HS-27A (cell line): Measurements from ENCODE around the gene LIFR.

Experiments used
- DNase-seq: peaks from one replicate; pipeline ENCODE4 v3.0.0-alpha.2; 2012; ENCODE audit warnings: low read depth, missing footprints

The LIFR gene

DNA sequence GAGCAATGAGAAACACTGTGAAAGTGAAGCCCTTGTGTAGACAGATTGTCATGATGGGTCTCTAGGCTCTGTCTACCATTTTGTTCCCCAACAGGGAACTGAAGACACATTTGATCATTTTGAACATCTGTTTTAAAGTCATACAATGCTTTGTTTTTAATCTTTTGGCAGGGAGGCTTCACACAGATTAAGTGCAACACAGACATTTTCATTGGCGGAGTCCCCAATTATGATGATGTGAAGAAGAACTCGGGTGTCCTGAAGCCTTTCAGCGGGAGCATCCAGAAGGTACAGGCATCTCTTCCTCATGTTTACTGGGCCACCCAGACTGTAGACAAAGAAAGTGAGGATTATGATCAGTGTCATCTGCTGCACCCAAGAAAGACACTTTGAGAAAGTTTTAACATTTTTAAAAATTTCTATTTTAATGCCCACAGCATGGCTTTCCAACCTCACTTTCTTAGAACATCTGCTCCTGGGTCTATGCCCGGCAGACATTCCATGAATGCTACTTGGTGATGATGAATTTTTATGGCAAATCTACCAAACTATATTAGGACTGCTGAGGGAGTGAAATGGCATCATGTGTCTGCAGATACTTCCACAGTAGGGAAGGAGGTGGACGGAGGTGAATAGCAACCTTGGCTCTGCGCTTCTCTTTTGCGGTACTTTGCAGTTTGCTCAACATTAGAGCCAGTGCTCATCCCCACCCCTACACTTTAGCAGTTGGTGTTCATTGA is 121.3 kb downstream of the LIFR start:
- DNase-seq = no peak

DNA sequence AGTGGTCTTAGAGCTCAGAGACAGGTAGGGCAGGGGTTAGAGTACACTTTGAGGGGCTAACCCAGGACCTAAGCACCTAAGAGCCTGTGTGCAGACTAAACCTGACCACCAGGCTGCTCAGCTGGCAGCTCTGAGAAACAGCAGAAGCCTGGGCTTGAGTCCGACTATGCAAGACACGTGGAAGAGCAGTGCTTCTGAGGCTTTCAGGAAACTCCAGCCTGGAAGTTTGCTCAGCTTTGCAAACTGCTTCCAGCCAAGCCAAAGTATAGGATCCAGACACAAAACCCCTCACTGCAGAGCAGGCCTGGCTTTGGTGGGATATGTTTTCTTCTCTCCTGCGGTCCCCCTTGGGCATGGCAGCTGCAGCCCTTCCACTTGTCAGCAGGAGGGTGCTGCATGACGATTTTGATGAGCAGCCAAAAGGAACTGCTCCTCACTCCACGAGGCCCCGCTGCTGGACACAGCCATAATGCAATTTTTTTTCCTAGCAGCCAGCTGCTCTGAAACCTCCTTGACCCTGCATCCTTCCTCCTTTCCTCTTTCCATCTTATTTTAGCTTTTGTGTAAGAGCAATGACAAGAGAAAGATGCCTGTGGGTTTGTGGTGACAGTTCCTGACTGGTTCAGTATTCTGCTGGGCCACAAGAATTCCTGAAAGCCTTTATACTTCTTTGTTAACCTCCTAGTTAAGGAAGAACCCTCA is 123.1 kb downstream of the LIFR start:
- DNase-seq = no peak

DNA sequence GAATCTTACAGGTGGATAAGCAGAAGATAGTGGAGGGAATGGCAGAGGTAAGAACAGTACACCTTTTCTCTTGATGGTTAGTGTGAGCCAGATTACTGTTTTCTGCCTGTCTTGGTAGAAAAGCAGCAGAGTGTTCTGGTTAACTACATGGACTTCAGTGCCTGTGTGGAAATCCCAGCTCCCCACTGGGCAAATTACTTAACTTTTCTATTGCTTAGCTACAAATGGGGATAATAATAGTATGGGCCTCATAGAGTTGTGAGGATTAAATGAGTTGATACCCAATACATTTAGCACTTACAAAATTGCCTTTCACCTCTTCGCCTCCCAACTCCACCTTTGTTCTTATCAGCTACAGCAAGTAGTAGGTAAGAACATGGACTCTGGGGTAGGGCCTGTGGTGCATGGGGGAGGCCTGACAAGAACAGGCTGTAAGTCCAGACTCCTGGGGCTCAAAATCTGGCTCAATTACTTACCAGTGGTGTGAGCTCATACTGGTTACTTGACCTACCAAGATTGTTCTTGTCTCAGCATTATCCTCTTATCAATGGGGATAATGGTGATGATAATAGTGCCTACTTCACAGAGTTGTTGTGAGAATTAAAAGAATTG is 125.1 kb downstream of the LIFR start:
- no peak for DNase-seq

DNA sequence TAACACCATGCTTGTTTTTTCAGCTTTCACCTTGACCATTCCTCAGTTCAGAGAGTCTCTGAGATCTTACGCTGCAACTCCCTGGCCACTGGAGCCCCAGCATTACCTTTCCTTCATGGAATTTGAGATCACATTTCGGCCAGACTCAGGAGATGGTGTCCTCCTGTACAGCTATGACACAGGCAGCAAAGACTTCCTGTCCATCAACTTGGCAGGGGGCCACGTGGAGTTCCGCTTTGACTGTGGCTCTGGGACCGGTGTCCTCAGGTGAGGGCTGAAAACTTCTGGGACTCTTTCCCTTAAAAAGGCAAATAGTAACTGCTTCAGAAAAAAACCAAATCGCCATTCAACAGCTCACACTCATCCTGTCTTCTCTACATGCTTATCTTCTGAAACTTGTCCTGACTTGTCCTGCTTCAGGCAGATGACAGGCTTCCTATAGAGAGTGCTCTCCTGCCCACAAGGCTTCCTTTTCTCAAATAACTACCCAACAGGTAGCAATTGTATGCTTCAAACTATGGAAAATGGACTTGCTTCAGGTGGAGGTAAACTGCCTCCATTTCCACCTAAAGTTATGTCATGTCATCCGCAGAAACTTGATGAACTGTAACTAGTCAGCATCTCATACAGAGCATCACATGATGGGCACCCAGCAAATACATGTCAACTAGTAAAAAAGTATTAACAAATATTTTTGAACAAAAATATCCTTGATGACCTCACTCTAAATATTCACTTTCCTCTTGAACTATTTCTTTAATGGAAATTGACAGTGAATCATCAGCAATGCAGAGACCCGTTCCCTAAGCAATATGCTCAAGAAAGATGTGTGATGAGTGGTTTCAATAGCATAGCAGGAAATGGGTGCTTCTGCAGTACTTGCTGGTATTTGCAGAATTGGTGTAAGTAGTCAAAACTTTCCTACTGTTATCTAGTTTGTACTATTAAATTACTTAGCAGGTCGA is 129.2 kb downstream of the LIFR start:
- DNase-seq = no peak

DNA sequence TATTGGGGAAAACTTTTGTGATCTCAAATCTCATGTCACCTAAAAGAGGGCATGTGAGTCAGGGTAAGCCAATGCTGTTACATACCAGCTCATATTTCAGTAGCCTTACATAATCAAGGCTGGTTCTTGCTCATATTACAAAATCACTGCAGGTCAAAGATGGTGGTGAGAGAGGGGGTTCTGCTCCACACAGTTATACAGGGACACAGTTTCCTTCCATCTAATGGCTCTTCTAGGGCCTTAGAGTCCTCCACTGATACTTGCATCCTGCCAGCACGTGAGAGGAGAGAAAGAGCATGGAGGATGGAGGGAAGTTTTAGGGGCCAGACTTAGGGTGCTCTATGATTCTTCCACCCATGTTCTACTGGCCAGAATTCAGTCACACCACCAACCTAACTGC is 130.0 kb downstream of the LIFR start:
- no peak for DNase-seq
